NCI-H774 (cell line): ENCODE data around the gene ORC3.
"Not testable (repeated sequence)": the region's sequence is repeated elsewhere in the genome, so short reads cannot be mapped to it uniquely, and the experiment has no call there.

Source experiments
- DNase-seq: peaks from one replicate; lab custom pipeline; 2025; lab: John Stamatoyannopoulos, UW

ORC3 gene

DNA sequence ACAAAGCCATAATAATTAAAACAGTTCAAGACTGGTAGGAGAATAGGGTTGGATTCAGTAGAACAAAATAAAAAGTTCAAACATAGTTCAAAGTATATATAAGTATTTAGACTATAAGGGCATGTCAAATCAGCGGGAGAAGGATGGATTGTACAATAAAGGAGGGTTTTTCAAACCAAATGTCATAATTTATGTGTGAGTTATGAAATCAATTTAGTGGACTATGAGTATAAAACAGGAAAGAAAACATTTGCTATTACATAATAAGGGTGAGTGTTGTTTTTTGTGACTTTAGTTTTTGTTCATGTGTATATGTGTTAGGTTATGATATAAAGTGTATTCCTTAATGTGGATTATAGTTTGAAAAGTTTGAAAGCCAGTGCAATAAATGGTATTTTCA lies 10.6 kb downstream of the ORC3 start:
- DNase-seq, result no peak

DNA sequence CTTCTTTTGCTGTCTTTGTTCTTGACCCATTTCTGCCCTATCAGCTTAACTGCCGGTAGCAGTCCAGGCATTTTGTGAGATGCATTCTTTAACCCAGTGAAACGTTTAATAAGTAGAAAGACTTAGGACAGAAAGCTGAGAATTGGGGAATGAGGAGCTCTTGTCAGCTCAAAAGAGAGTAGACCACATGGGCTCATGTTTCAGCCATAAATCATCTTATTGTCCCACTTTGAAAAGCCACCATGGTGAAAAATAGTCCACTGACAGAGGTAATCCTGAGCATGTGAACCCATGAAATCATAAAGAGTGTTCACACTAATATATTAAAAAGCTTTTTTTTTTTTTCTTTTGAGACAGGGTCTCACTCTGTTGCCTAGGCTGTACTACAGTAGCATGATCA lies 16.3 kb downstream of the ORC3 start:
- DNase-seq, result no peak

DNA sequence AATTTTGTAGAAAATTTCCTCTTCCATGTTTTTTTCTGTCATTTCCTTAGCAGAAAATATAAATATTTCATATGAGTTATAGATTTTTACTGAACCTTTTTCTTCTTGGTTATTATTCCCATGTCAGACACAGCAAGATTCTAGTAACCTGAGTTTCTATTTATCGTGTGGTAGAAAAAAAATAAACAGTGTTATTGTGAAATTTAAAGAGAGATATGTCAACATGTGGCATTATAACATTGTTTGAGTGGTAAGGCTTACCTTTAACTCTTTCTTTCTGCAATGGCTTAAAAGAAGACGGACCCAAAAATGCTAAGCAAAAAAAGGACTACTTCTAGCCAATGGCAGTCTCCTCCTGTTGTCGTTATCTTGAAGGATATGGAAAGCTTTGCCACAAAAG lies 18.9 kb downstream of the ORC3 start:
- DNase-seq, result no peak

DNA sequence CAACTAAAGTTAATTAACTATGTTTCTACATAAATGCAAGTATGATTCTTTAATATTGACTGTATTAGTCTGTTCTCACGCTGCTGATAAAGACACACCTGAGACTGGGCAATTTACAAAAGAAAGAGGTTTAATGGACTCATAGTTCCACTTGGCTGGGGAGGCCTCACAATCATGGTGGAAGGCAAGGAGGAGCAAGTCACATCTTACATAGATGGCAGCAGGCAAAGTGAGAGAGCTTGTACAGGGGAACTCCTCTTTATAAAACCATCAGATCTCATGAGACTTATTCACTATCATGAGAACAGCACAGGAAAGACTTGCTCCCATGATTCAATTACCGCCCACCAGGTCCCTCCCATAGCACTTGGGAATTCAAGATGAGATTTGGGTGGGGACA lies 23.1 kb downstream of the ORC3 start:
- not testable (repeated sequence) for DNase-seq

DNA sequence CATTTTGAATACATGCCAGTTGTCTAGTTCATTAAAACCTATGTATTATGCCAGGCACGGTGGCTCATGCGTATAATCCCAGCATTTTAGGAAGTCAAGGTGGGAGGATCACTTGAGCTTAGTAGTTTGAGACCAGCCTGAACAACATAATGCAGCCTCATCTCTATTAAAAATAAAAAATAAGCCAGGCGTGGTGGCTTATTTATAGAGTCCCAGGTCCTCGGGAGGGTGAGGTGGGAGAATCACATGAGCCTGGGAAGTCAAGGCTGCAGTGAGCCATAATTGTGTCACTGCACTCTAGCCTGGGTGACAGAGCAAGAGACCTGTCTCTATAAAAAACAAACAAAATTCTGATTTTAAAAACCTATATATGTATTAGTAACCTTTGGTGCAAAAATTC lies 27.5 kb downstream of the ORC3 start:
- DNase-seq, result no peak

DNA sequence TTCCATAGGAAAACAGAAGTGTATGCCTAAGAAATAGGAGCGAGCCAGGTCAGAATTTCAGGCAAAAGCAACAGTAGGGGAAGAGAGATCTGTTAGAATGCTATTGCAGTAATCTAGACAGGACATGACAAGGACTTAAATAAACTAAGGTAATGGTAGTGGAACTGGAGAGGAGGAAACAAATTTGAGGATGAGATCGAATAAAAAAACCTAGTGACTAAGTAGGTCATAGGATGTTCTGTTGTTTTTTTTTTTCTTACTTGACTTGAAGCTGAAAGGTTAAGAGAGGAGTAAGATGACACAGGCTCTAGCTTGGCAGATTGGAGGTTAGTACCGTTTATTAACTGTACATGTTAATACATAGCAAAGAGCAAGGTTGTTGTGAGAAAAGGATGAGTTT lies 28.6 kb downstream of the ORC3 start:
- DNase-seq, result no peak

DNA sequence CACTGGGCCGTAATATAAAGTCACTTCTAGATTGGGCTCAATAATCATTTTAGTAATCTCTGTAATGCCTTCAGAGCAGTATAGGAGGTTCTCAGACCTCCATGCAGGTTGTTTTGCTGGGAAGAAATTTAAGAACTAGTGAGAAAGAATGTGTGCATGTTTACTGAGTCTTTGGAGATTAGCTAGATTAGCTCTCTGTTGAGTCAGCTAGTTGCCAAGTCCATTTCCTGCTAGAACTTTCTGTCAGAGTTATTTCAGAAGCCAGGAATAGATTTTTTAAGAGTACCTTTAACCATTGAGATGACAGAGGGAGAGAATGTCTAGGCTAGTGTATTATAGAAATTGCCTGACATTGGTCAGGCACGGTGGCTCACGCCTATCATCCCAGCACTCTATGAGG lies 33.3 kb downstream of the ORC3 start:
- DNase-seq, result no peak

DNA sequence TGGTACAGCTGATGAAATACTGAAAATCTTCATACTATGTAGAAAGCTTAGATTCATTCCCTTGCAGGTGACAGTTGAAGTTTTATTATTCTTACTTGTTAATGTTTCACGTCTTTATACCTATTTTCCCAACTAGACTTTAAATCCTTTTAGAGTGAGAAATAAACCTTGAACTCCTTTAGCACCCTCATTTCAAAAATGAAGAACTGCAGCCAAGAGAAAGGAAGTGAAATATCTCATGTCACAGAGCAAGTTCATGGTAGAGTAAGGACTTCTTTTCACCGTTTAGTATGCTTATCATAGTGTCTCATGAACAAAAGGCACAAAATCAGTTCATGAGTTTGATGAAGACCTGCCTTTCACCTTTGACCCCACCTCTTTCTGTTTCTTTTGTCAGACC lies 38.5 kb downstream of the ORC3 start:
- no peak for DNase-seq

DNA sequence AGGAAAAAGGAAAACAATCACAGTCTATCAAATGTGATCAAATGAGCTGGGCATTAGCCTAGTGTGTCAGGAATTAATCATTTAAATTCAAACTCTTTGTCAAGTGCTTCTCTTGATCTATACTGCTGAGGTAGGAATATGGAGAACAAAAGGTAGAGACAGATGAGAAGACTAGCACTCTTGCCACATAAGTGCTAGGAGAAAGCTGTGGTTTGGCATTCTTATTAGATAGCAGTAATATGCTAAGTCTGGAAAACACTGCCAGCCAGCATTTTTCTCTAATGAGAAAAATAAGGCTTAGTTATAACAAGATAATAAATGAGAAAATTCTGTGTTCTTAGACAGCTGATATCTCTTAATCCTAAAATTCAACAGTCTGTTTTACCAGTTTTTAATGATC lies 38.9 kb downstream of the ORC3 start:
- no peak for DNase-seq

DNA sequence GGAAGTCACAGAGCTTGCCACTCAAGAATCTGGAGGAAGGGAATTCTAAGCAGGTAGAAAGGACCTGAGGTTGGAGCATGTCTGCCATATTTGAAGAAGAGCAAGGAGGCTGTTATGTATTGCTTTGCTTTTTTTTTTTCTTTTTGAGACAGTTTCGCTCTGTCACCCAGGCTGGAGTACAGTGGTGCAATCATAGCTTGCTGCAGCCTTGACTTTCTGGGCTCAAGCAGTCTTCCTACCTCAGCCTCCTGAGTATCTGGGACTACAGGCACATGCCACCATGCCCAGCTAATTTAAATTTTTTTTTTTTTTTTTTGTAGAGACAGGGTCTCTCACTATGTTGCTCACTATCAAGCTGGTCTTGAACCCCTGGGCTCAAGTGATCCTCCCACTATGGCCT lies 40.8 kb downstream of the ORC3 start:
- no peak for DNase-seq

DNA sequence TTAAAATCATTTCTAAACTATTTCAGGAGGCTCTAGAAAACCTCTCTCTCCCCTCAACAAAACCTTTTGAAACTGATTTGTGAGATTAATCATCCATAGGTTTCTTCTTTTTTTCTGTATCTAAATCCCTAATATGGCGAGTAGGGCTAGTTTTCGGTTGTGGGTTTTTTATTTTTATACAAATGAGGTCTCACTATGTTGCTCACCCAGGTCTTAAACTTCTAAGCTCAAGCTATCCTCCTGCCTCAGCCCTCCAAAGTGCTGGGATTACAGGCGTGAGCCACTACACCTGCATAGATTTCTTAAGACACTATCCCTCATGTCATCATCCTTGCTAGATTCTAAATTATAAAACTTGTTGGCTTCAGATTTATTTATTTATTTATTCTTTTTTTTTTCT lies 43.9 kb downstream of the ORC3 start:
- DNase-seq, result no peak

DNA sequence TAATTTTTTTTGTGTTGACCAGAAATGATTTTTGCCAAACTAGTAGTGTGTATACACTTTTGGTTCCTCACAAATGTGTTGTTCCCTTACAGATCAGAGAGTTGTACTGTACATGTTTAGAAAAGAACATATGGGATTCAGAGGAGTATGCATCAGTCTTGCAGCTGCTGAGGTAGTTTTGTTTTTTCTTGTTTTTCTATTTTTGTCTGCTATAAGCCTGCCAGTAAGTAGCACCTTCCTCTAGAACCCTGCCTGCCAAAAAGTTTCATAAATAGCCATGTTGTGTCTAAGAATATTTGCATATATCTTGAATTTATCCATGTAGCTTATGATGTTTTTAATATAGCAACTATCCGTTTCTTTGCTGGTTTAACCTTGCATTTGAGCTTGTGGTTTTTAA lies 46.4 kb downstream of the ORC3 start:
- DNase-seq, result no peak

DNA sequence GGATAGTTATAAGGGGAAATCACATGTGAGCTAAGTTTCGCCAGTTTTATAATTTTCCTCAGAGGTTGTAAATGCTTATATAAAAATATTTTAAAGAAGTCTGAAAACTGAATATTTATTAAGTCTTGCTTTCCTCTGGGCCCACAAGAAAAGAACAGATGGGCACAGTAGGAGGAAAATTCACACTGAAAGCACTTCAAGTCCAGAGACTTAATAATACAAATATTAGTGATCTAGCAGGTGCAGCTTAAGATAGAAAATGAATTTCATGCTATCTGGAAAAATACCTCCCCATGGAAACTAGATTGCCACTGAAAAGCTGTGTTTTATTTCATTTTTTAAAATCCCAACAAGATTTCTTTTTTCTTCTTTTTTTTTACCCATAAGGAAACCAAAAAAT lies 47.2 kb downstream of the ORC3 start:
- no peak for DNase-seq

DNA sequence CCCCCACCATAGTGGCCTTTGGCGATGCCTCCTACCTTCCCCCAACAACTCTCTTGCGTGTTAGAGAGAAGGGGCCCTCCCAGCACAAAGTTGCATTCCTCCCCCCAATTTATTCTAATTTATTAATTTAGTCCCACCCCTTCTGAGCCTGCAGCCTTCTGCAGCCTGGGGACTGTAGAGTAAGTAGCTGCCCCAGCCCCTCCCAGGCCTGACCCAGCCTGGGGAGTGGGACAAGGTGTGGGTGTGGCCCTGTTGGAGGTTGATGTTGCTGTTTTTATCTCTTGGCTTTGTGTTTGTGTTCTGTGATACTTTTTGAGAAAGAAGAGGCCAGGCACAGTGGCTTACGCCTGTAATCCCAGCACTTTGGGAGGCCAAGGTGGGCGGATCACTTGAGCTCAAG lies 49.4 kb downstream of the ORC3 start:
- DNase-seq, result no peak

DNA sequence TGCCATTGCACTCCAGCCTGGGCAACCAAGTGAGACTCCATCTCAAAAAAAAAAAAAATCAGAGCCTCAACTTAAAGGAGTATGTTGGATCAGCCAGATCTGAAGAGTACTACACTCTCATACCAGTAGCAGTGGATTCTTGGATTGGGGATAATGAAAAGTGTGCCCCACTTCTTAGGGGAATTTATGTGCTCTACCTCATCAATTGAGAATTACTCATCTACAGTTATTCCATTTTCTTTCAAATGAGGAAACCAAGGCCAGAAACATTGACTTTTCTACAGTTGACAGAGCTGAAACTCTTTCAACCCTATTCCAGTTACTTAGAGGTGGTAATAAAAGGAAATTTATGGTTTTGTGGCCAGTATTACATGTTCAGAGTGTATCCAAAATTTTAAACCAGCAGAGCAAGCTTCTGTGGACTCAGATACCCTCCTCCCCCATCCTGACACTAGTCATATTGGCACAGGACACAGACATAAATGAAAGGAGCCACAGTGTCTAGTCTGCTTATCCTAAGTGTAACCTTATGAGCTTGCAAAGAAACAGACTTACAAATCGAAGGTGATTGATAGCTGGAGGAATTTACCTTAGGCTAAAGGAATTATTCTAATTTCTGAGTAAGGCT lies 51.2 kb downstream of the ORC3 start:
- no peak for DNase-seq

DNA sequence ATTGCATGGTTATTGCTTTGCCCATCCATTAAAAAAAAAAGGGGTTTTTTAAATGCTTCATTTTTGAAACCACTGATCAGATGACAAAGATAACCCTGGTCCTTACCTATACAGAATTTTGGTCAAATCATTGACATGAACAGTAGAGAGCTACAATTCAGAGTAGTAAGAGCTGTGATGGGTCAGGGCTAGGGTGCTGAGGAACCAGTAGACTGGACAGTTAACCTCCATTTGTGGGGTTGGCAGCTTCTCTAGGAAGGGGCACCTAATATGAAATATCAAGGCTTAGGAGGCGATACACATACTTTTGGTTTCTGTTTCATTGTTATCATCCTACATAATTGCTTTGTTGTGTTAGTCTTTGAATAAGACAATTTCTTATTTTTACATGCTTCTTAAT lies 55.1 kb downstream of the ORC3 start:
- DNase-seq, result no peak

DNA sequence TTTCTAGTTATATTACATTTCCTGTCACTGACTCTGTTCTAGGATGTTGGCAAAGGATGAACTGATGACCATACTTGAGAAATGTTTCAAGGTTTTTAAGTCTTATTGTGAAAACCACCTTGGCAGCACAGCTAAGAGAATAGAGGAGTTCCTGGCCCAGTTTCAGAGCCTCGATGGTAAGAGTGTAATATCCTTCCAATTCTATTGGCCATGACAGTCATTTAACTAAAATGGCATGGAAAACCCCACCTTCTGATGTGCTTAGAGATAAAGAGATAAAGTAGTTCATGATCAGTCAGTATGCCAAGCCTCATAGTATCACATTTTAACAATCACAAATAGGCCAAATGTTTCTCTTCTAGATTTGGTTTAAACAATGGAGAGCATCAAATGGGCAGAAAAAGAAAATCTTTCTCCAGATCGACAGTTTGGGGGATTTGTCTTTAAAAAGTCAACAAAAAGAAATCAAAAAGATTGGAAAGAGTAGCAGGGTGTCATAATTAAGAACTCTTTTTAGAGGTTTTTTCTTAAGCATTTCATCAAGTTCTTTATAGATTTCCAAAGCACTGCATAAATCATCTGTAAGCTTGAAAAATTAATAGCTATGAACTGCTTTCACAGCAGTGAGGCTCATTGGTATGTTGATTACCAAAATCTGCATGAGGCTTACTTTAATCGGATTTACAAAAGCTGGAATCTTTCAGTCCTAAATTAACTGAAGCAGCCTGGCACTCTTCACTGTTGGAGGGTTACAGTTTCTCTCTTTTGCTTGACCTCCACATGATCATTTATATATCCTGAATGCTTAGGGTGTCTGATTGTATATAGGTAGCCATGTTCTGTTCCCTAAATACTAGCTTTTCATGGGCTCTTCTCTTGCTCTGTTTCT lies 63.4 kb downstream of the ORC3 start:
- no peak for DNase-seq

DNA sequence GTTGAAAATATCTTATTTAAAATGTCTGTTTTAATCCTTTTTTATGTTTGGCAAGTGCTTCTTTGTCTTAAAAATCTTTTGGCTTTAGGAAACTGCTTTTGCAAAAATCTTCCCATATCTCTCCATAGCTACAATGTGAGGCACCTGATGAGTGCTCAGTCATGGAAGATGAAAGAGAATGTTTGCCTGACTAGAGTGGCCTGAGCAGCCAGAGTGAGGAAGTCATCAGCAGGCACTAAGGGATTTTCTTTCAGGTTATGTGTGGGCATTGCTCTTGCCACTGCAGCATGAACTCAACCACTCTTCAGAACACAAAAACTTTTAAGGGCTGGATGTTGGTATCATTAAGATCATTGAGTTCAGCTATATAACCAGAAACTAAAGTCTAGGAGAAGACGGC lies 64.2 kb downstream of the ORC3 start:
- DNase-seq, result no peak

DNA sequence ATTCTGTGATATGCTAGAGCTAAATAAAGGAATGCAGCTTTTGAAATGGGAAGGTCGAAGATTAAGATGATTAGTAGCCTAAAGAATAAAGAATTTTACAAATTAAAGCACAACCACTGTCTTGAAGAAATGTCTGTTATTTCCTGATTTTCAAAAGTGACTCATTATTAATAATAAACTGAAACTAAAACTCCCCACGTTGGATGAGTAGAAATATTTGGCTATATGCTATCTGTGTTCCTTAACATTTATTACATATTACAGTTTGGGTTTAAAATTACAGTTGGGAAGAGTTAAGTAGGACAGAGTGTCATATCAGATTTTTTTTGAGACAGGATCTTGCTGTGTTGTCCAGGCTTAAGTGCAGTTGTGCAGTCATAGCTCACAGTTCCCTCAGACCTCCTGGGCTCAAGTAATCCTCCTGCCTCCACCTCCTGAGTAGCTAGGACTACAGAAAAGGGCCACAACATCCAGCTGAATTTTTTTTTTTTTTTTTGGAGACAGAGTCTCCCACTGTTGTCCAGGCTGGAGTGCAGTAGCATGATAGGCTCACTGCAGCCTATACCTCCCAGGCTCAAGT lies 65.0 kb downstream of the ORC3 start:
- DNase-seq, result no peak

DNA sequence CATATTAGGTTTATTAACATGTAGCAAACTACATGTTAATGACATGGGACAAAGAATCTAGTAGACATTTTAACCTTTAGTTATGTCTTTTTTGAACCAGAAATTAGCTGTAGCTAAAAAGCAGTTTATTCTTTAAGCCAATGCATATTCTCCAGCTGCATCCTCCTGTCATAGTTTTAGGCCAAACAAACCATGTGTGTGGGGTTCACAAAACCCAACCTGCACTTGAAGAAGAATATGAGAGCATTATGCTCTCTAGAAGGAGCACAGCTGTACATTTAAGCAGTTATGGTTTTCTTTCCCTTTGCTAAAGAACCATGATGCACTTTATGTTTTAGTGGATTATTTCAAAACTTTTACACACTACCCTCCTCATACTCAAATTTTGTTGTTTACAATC lies 65.9 kb downstream of the ORC3 start:
- no peak for DNase-seq

DNA sequence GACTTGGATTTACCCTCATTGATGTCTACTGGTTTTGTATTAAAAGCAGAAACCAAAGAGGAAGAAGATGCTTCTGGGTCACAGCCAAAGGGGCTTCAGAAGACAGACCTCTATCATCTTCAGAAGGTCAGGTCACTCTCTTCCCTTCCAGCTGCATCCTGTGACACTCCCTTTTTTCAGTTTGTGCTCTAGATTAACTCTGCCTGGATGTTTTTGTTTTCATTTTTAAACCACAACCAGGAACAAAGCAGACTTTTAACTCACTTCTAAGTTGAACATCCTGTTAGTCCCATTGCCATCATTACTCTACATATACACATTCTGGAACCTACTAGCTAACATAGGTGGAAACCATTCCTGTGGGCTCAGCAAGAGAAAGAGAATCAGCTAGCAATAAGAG lies 66.9 kb downstream of the ORC3 start:
- no peak for DNase-seq

DNA sequence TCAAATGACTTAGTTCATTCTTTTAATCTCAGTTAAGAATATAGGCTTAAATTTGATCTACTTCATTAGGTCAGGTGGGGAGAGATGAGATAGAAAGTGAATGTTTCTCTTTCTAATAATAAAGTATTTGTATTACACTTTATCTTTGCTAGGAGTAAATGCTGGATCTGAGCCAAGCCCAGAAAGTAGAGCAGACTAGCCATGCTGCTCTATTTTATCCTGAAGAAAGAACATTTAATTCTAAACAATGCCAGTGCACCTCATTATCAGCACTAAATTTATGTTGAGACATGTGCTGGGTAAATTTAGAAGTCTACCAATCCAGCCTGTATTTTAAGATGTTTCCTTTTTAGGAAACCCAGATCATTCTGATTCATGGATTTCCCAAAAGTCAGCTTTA lies 68.6 kb downstream of the ORC3 start:
- no peak for DNase-seq

DNA sequence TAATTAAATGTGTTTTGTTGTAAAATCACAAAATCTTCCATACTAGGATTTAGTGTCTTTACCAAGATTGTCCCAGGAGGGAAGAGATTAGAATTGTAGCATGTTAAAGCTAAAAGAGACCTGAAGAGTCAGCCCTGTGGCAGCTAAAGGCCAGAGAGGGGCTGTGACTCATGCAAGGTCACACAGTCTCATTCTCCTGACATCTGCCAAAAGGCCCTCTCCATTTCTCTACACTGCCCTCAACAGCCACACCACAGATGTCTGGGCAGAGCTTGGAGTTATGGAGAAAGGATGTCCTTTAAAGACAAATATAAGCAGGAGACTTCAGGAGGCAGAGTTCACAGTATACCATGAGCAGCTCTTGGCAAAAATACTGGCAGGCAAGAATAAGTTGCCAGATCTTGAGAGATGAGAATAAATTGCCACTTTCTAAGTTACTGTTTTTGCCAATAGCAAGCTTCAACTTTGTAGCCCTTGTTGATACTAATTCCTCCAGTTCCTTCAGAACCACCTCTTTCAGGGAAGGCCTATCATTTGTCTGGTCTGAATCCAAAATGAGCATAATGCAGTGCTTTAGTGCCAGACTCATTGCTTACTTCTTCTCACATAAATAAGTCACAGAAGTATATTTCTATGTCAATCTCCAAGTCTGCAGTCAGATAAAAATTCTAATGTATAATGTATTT lies 70.4 kb downstream of the ORC3 start:
- DNase-seq, result no peak
